Measurements from ENCODE around the gene EGFL7.
A peak's percentile ranks its signal among the peaks of the same experiment; 100 is the strongest.

The EGFL7 gene

DNA sequence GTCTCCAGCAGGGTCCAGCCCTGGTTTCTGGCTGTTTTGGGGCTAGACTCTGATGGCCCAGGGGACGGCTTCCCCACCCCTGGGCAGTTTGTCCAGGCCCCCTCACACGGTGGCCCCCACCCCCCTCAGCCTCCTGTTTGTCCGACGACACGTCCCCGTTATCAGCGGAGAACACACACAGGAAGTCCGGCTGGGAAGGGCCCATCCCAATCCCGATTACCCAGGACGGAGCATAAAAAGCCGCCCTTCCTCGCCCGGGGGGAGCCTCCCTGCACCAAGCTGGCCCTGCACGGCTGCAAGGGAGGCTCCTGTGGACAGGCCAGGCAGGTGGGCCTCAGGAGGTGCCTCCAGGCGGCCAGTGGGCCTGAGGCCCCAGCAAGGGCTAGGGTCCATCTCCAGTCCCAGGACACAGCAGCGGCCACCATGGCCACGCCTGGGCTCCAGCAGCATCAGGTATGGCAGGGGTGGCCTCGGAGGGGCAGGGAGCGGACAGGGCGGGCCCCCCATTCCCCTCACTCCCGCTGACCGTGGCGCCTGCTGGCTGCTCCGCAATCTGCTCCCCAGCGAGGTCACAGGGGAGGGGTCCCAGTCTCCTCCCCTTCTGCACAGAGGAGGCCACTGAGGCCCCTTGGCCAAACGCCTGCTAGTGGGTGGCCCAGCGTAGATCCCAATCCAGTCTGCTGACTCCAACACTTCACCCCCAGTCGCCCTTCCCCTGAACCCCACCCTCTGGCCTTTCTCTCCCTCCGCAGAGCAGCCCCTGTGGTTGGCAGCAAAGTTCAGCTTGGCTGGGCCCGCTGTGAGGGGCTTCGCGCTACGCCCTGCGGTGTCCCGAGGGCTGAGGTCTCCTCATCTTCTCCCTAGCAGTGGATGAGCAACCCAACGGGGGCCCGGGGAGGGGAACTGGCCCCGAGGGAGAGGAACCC is at the start of gene EGFL7:
Gene EGFL7, plus strand, starts transcription at position 261 of the 926 bp plus-strand sequence. CDS start 5,367 bp downstream, outside the sequence.
- Histone ChIP-seq H3K27me3 (ENCODE audit: control insufficient read depth in 5 of 5, insufficient read depth in 4 of 5, low read length in 5 of 5) (peaks cover 0 to 25% (median 9%) of the 10 kb centered on the region in 5 donors), H3K27ac (ENCODE audit: low read depth, low read length) (peak within 1 kb of the TSS; percentile 90), H3K4me1 (ENCODE audit: control insufficient read depth in 5 of 5, insufficient read depth in 5 of 5, low read length in 5 of 5) (peaks cover 0 to 61% (median 28%) of the 10 kb centered on the region in 5 donors), H3K4me3 (ENCODE audit: low read depth in 1 of 5, low read length in 5 of 5) (peak within 1 kb of the TSS; percentile 42 to 92 (median 71)), H3K9ac (ENCODE audit: low read length in 5 of 5) (peak within 1 kb of the TSS in 4 of 5 donors; percentile 35 to 83 (median 57)), H3K36me3 (ENCODE audit: control insufficient read depth in 5 of 5, insufficient read depth in 5 of 5, low read length in 5 of 5) (peaks cover 0 to 21% (median 7%) of the 10 kb centered on the region in 5 donors), H3K9me3 (ENCODE audit: control insufficient read depth in 5 of 5, low read length in 5 of 5) (no peaks in the 10 kb centered on the region)

GRCh38 chr9:136613824-136614371 is 48.8 kb upstream of the EGFL7 start:
- Histone ChIP-seq H3K36me3 (ENCODE audit: control insufficient read depth in 5 of 5, insufficient read depth in 5 of 5, low read length in 5 of 5) (no peaks in the 10 kb centered on the region), H3K27me3 (ENCODE audit: control insufficient read depth in 5 of 5, insufficient read depth in 4 of 5, low read length in 5 of 5) (no peaks in the 10 kb centered on the region), H3K9ac (ENCODE audit: low read length in 5 of 5) (no peak overlapping the region), H3K4me3 (ENCODE audit: low read depth in 1 of 5, low read length in 5 of 5) (no peak overlapping the region), H3K9me3 (ENCODE audit: control insufficient read depth in 5 of 5, low read length in 5 of 5) (no peaks in the 10 kb centered on the region), H3K27ac (ENCODE audit: low read depth, low read length) (no peak overlapping the region), H3K4me1 (ENCODE audit: control insufficient read depth in 5 of 5, insufficient read depth in 5 of 5, low read length in 5 of 5) (peaks cover 0 to 34% (median 18%) of the 10 kb centered on the region in 5 donors)

GRCh38 chr9:136614372-136614922 is 48.3 kb upstream of the EGFL7 start:
- Histone ChIP-seq H3K36me3 (ENCODE audit: control insufficient read depth in 5 of 5, insufficient read depth in 5 of 5, low read length in 5 of 5) (no peaks in the 10 kb centered on the region), H3K9me3 (ENCODE audit: control insufficient read depth in 5 of 5, low read length in 5 of 5) (no peaks in the 10 kb centered on the region), H3K27ac (ENCODE audit: low read depth, low read length) (no peak overlapping the region), H3K4me3 (ENCODE audit: low read depth in 1 of 5, low read length in 5 of 5) (no peak overlapping the region), H3K27me3 (ENCODE audit: control insufficient read depth in 5 of 5, insufficient read depth in 4 of 5, low read length in 5 of 5) (no peaks in the 10 kb centered on the region), H3K9ac (ENCODE audit: low read length in 5 of 5) (no peak overlapping the region), H3K4me1 (ENCODE audit: control insufficient read depth in 5 of 5, insufficient read depth in 5 of 5, low read length in 5 of 5) (peaks cover 1 to 40% (median 23%) of the 10 kb centered on the region in 5 donors)

DNA sequence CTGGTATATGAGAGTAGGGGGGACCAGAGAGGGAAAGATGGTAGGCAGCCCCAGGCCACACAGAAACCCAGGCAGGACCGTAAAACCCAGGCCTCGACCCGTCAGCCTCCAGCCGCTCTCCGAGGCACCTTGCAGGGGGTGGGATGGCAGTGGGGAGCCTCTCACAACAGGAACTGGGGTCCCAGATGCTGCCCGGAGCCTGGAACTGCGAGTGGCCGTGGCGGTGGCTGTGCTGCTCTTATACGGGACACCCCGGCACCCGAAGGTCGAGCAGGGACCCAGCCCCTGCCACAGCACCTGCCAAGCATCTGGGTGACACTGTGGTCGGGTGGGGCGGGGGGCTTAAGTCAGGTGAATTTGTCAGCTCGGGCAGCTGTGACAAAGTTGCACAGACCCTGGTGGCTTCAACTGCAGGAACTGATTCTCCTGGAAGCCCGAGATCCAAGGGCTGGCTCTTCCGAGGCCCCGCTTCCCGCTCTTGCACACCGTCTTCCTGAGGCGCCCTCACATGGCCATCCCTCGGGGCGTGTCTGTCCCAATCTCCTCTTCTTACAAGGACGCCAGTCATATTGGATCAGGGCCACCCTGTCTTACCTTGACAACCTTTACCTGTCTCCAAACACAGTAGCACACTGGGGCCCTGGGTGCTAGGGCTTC is 47.6 kb upstream of the EGFL7 start:
- Histone ChIP-seq H3K4me1 (ENCODE audit: control insufficient read depth in 5 of 5, insufficient read depth in 5 of 5, low read length in 5 of 5) (peaks cover 1 to 46% (median 30%) of the 10 kb centered on the region in 5 donors), H3K36me3 (ENCODE audit: control insufficient read depth in 5 of 5, insufficient read depth in 5 of 5, low read length in 5 of 5) (no peaks in the 10 kb centered on the region), H3K9ac (ENCODE audit: low read length in 5 of 5) (no peak overlapping the region), H3K27ac (ENCODE audit: low read depth, low read length) (no peak overlapping the region), H3K4me3 (ENCODE audit: low read depth in 1 of 5, low read length in 5 of 5) (no peak overlapping the region), H3K27me3 (ENCODE audit: control insufficient read depth in 5 of 5, insufficient read depth in 4 of 5, low read length in 5 of 5) (no peaks in the 10 kb centered on the region), H3K9me3 (ENCODE audit: control insufficient read depth in 5 of 5, low read length in 5 of 5) (no peaks in the 10 kb centered on the region)

DNA sequence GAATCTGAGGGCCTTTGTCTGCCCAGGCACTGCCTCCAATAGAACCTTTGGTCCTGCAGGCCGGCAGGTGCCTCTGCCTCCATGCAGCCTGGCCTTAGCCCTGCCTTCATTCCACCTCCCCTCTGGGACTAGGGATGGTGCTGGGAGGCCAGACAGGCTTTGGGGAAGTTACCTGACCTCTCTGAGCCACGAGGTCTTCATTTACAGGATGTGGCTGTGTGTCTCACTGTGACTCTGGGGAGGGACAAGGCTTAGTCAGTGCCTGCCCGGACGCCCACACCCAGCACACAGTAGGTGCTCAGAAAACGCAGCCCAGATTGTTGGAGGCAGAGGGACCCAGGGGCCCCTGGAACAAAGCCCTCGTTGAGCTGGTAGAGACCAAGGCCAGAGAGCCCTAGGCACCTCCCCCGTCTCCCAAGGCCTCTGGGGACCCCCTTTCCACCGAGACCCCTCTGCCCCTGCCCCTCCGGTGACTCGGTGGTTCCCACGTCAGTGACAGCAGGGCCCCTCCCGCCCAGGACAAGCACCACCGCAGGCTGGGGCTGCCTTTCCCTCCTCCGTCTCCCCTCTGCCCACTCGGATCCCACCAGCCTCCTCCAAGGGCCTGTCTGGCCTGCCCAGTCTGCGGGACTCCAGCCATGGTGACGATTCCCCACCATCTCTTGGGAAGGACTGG is 46.9 kb upstream of the EGFL7 start:
- Histone ChIP-seq H3K4me3 (ENCODE audit: low read depth in 1 of 5, low read length in 5 of 5) (no peak overlapping the region), H3K9me3 (ENCODE audit: control insufficient read depth in 5 of 5, low read length in 5 of 5) (no peaks in the 10 kb centered on the region), H3K27ac (ENCODE audit: low read depth, low read length) (no peak overlapping the region), H3K4me1 (ENCODE audit: control insufficient read depth in 5 of 5, insufficient read depth in 5 of 5, low read length in 5 of 5) (peaks cover 1 to 50% (median 30%) of the 10 kb centered on the region in 5 donors), H3K9ac (ENCODE audit: low read length in 5 of 5) (no peak overlapping the region), H3K36me3 (ENCODE audit: control insufficient read depth in 5 of 5, insufficient read depth in 5 of 5, low read length in 5 of 5) (no peaks in the 10 kb centered on the region), H3K27me3 (ENCODE audit: control insufficient read depth in 5 of 5, insufficient read depth in 4 of 5, low read length in 5 of 5) (no peaks in the 10 kb centered on the region)

- no peaks in the 10 kb centered on the region for H3K36me3 ChIP-seq (ENCODE audit: control insufficient read depth in 5 of 5, insufficient read depth in 5 of 5, low read length in 5 of 5)
- H3K9ac ChIP-seq (ENCODE audit: low read length in 5 of 5), result no peak overlapping the region
- H3K9me3 ChIP-seq (ENCODE audit: control insufficient read depth in 5 of 5, low read length in 5 of 5), result no peaks in the 10 kb centered on the region
- H3K27ac ChIP-seq (ENCODE audit: low read depth, low read length), result no peak overlapping the region
- peaks cover 1 to 52% (median 30%) of the 10 kb centered on the region in 5 donors for H3K4me1 ChIP-seq (ENCODE audit: control insufficient read depth in 5 of 5, insufficient read depth in 5 of 5, low read length in 5 of 5)
- no peak overlapping the region for H3K4me3 ChIP-seq (ENCODE audit: low read depth in 1 of 5, low read length in 5 of 5)
- H3K27me3 ChIP-seq (ENCODE audit: control insufficient read depth in 5 of 5, insufficient read depth in 4 of 5, low read length in 5 of 5), result no peaks in the 10 kb centered on the region
Observed at GRCh38 chr9:136616307-136616635, 46.4 kb upstream of the EGFL7 start.

GRCh38 chr9:136616948-136617695 is 45.6 kb upstream of the EGFL7 start:
- no peak overlapping the region for H3K4me3 ChIP-seq (ENCODE audit: low read depth in 1 of 5, low read length in 5 of 5)
- H3K9me3 ChIP-seq (ENCODE audit: control insufficient read depth in 5 of 5, low read length in 5 of 5), result no peaks in the 10 kb centered on the region
- H3K4me1 ChIP-seq (ENCODE audit: control insufficient read depth in 5 of 5, insufficient read depth in 5 of 5, low read length in 5 of 5), result peaks cover 1 to 56% (median 30%) of the 10 kb centered on the region in 5 donors
- H3K36me3 ChIP-seq (ENCODE audit: control insufficient read depth in 5 of 5, insufficient read depth in 5 of 5, low read length in 5 of 5), result no peaks in the 10 kb centered on the region
- no peak overlapping the region for H3K27ac ChIP-seq (ENCODE audit: low read depth, low read length)
- H3K9ac ChIP-seq (ENCODE audit: low read length in 5 of 5), result no peak overlapping the region
- H3K27me3 ChIP-seq (ENCODE audit: control insufficient read depth in 5 of 5, insufficient read depth in 4 of 5, low read length in 5 of 5), result no peaks in the 10 kb centered on the region

GRCh38 chr9:136617746-136618579 is 44.8 kb upstream of the EGFL7 start:
- H3K36me3 ChIP-seq (ENCODE audit: control insufficient read depth in 5 of 5, insufficient read depth in 5 of 5, low read length in 5 of 5), result no peaks in the 10 kb centered on the region
- H3K27ac ChIP-seq (ENCODE audit: low read depth, low read length), result no peak overlapping the region
- no peak overlapping the region for H3K9ac ChIP-seq (ENCODE audit: low read length in 5 of 5)
- H3K4me3 ChIP-seq (ENCODE audit: low read depth in 1 of 5, low read length in 5 of 5), result no peak overlapping the region
- no peaks in the 10 kb centered on the region for H3K27me3 ChIP-seq (ENCODE audit: control insufficient read depth in 5 of 5, insufficient read depth in 4 of 5, low read length in 5 of 5)
- H3K4me1 ChIP-seq (ENCODE audit: control insufficient read depth in 5 of 5, insufficient read depth in 5 of 5, low read length in 5 of 5), result peaks cover 1 to 56% (median 30%) of the 10 kb centered on the region in 5 donors
- H3K9me3 ChIP-seq (ENCODE audit: control insufficient read depth in 5 of 5, low read length in 5 of 5), result no peaks in the 10 kb centered on the region

Data from subcutaneous abdominal adipose tissue (tissue), 5 donors.